Upper lobe of left lung (tissue), 6 donors: ENCODE data around the gene TUB. TPM values are rescaled to one million over a fixed set of nuclear protein-coding genes. Genes with fewer than 3 reads are reported as not detected.

Experiments
- ATAC-seq, 2 donors: fragments of 200-7000 bp; cut with Tn5 transposase; one replicate each; pipeline ENCODE4 v1.9.1; 2022; ENCODE audit warnings: mild to moderate bottlenecking in 2 of 2, moderate library complexity in 2 of 2; ENCODE audit not compliant: low FRiP score in 2 of 2
- DNase-seq, 2 donors: peaks; one replicate each; pipeline ENCODE4 v3.0.0-alpha.2; 2019 to 2020
- H3K27ac ChIP-seq, 4 donors: fragments of 200-600 bp; sonication (generic); one replicate each; pipeline ENCODE4 v1.5.1; 2016 to 2019
- H3K27me3 ChIP-seq, 4 donors: fragments of 200-600 bp; sonication (generic); one replicate each; pipeline ENCODE4 v1.5.1; 2017 to 2019
- H3K36me3 ChIP-seq, 4 donors: fragments of 200-600 bp; sonication (generic); one replicate each; pipeline ENCODE4 v1.5.1; 2016 to 2019
- H3K4me1 ChIP-seq, 4 donors: fragments of 200-600 bp; sonication (generic); one replicate each; pipeline ENCODE4 v1.5.1; 2018 to 2019
- H3K4me3 ChIP-seq, 4 donors: fragments of 200-600 bp; sonication (generic); one replicate each; pipeline ENCODE4 v1.5.1; 2017 to 2019; ENCODE audit warnings: mild to moderate bottlenecking in 2 of 4, moderate library complexity in 1 of 4
- H3K9me3 ChIP-seq, 4 donors: fragments of 200-600 bp; sonication (generic); one replicate each; pipeline ENCODE4 v1.5.1; 2018 to 2019
- CTCF ChIP-seq, 6 experiments: fragments of 450-650 bp in 4 of 6; fragments of 200-600 bp in 2 of 6; sonication (generic) in 2 of 6; IDR thresholded peaks; one replicate each; pipeline ENCODE4 v1.5.1; 2016 to 2019; ENCODE audit warnings: antibody characterized with exemption in 6 of 6
- EP300 ChIP-seq, 4 donors: sonication (generic); formaldehyde crosslinking; IDR thresholded peaks; one replicate each; pipeline ENCODE4 v1.5.1; 2017; ENCODE audit warnings: antibody characterized with exemption in 4 of 4, control low read depth in 2 of 4
- POLR2A ChIP-seq, 4 donors: fragments of 450-650 bp; IDR thresholded peaks; one replicate each; pipeline ENCODE4 v1.5.1; 2016 to 2017; ENCODE audit warnings: antibody characterized with exemption in 4 of 4, mild to moderate bottlenecking in 2 of 4
- POLR2AphosphoS5 ChIP-seq, 2 donors: sonication (generic); formaldehyde crosslinking; IDR thresholded peaks; one replicate each; pipeline ENCODE4 v1.5.1; 2017; ENCODE audit warnings: antibody characterized with exemption in 2 of 2
- WGBS, 2 donors: methylation state at CpG; one replicate each; pipeline ENCODE4 v1.1.5; 2017 to 2018; 5-methylcytosine and 5-hydroxymethylcytosine counted together
- total RNA-seq, 6 donors: library from RNA; depleted of rRNA in 4 of 6; stranded (reverse); fragments of >200 nt in 4 of 6; gene quantifications; one replicate each; pipeline versions ENCODE4 v1.1.0 to v1.2.1, GENCODE V29; 2016 to 2021
- donor health status: DM: no; HTN: no; CAD: no; lungs with moderate emphysema.
- donor health status: DM: no; HTN: yes; CAD: no; lungs with severe emphysema.

Gene TUB
- total RNA-seq, 6 donors from 2014 or later = 2.6 to 9.1 (median 4.4) TPM

GRCh38 chr11:8149726-8150125 is 68.7 kb downstream of the TUB start:
- no peak for TF ChIP-seq POLR2A (IDR thresholded peaks at IDR 0.05)
- no peak for TF ChIP-seq CTCF (IDR thresholded peaks at IDR 0.05)
- TF ChIP-seq POLR2AphosphoS5 (IDR thresholded peaks at IDR 0.05) = no peak
- TF ChIP-seq EP300 (IDR thresholded peaks at IDR 0.05) = no peak
- H3K9me3 ChIP-seq = no peaks in the 10 kb centered on the region
- no peaks in the 10 kb centered on the region for H3K27me3 ChIP-seq
- ATAC-seq (no peak), DNase-seq (no peak)
- H3K4me1 ChIP-seq = no peaks in the 10 kb centered on the region
- H3K36me3 ChIP-seq = no peaks in the 10 kb centered on the region
- H3K27ac ChIP-seq = no peak overlapping the region
- no peak overlapping the region for H3K4me3 ChIP-seq
- WGBS, 2 donors = 86 to 87% methylated on average over 6 of the region's 6 CpGs

Other genes starting within 250 kb of the TUB start
- not detected for gene OR10A6, start 149.9 kb upstream of the TUB start, total RNA-seq
- gene OR10A3, start 139.5 kb upstream of the TUB start, total RNA-seq = not detected
- gene NLRP10, start 115.8 kb upstream of the TUB start, total RNA-seq = not detected
- gene EIF3F, start 93.9 kb upstream of the TUB start, total RNA-seq = 100 to 1,000 TPM; 135 to 321 (median 235) TPM
- gene RIC3, start 87.8 kb downstream of the TUB start, total RNA-seq = 10 to 100 TPM in 5 of 6 donors, 1 to 10 TPM in 1; 8.2 to 44.0 (median 12.2) TPM
- 1 to 10 TPM in 1 of 6 donors, under 1 TPM in 1, not detected in 4; 0.79 to 2.1 TPM for gene LMO1, start 182.7 kb downstream of the TUB start, total RNA-seq